H9 (cell line): ENCODE results near the gene ERC2. TPM values are rescaled to one million over a fixed set of nuclear protein-coding genes. Genes with fewer than 3 reads are reported as not detected.

Experiments used
- DNase-seq: peaks from one replicate; pipeline ENCODE4 v3.0.0-alpha.2; 2017
- H2AFZ ChIP-seq: one replicate; pipeline ENCODE4 v1.6.1; 2013; ENCODE audit warnings: mild to moderate bottlenecking, low read length, control low read depth, moderate library complexity
- H2AK5ac ChIP-seq: 2 replicates; pipeline ENCODE4 v1.6.1; 2013; ENCODE audit warnings: low read length, control low read depth, mixed read lengths; ENCODE audit not compliant: insufficient read length
- H2BK120ac ChIP-seq: one replicate; pipeline ENCODE4 v1.6.1; 2013; ENCODE audit warnings: low read depth, mild to moderate bottlenecking, low read length, control low read depth, inconsistent platforms; ENCODE audit not compliant: poor library complexity, severe bottlenecking
- H2BK12ac ChIP-seq: 2 replicates; pipeline ENCODE4 v1.6.1; 2013; ENCODE audit warnings: low read length, control low read depth, mixed read lengths, low read depth; ENCODE audit not compliant: insufficient read length
- H2BK15ac ChIP-seq: 2 replicates; pipeline ENCODE4 v1.6.1; 2013; ENCODE audit warnings: low read depth, low read length, control low read depth
- H2BK20ac ChIP-seq: one replicate; pipeline ENCODE4 v1.6.1; 2013; ENCODE audit warnings: low read depth, mild to moderate bottlenecking, low read length, control low read depth, inconsistent platforms; ENCODE audit not compliant: poor library complexity, severe bottlenecking
- H2BK5ac ChIP-seq: 2 replicates; pipeline ENCODE4 v1.6.1; 2013; ENCODE audit warnings: low read length, control low read depth, mixed read lengths; ENCODE audit not compliant: insufficient read length
- H3K14ac ChIP-seq: 2 replicates; pipeline ENCODE4 v1.6.1; 2013; ENCODE audit warnings: low read length, control low read depth; ENCODE audit not compliant: insufficient read depth
- H3K18ac ChIP-seq: 2 replicates; pipeline ENCODE4 v1.6.1; 2013; ENCODE audit warnings: low read depth, mild to moderate bottlenecking, mixed read lengths, low read length, control low read depth; ENCODE audit not compliant: insufficient read length
- H3K23ac ChIP-seq: 2 replicates; pipeline ENCODE4 v1.6.1; 2013; ENCODE audit warnings: low read length, control low read depth, mixed read lengths, low read depth; ENCODE audit not compliant: insufficient read length
- H3K23me2 ChIP-seq: 2 replicates; pipeline ENCODE4 v1.6.1; 2013; ENCODE audit warnings: low read depth, mild to moderate bottlenecking, mixed read lengths, low read length, control low read depth; ENCODE audit not compliant: insufficient read length, poor library complexity, severe bottlenecking
- H3K27ac ChIP-seq: 2 replicates; pipeline ENCODE4 v1.5.1; 2013; ENCODE audit warnings: low read length, control low read depth, mixed read lengths, low read depth; ENCODE audit not compliant: insufficient read length
- H3K27me3 ChIP-seq: 2 replicates; pipeline ENCODE4 v1.6.1; 2013; ENCODE audit warnings: low read length, control low read depth, inconsistent platforms; ENCODE audit not compliant: insufficient read depth
- H3K4ac ChIP-seq: 2 replicates; pipeline ENCODE4 v1.6.1; 2013; ENCODE audit warnings: low read depth, mild to moderate bottlenecking, control low read depth, inconsistent platforms, low read length, moderate library complexity
- H3K4me1 ChIP-seq: 2 replicates; pipeline ENCODE4 v1.6.1; 2013; ENCODE audit warnings: low read length, control low read depth, inconsistent platforms; ENCODE audit not compliant: insufficient read depth
- H3K4me2 ChIP-seq: 2 replicates; pipeline ENCODE4 v1.6.1; 2013; ENCODE audit warnings: low read length, control low read depth, mixed read lengths; ENCODE audit not compliant: insufficient read length, insufficient read depth
- H3K56ac ChIP-seq: 2 replicates; pipeline ENCODE4 v1.6.1; 2013; ENCODE audit warnings: low read depth, mild to moderate bottlenecking, mixed read lengths, low read length, control low read depth; ENCODE audit not compliant: insufficient read length
- H3K79me1 ChIP-seq: 2 replicates; pipeline ENCODE4 v1.6.1; 2013; ENCODE audit warnings: low read depth, mild to moderate bottlenecking, moderate library complexity, low read length, control low read depth, inconsistent platforms; ENCODE audit not compliant: insufficient read depth, poor library complexity, severe bottlenecking
- H3K79me2 ChIP-seq: 2 replicates; pipeline ENCODE4 v1.6.1; 2013; ENCODE audit warnings: low read length, control low read depth, inconsistent platforms; ENCODE audit not compliant: insufficient read depth
- H3K9ac ChIP-seq: 2 replicates; pipeline ENCODE4 v1.6.1; 2013; ENCODE audit warnings: low read length, control low read depth, mixed read lengths; ENCODE audit not compliant: insufficient read length; ENCODE audit errors: extremely low read depth
- H3K9me3 ChIP-seq: one replicate; pipeline ENCODE4 v1.6.1; 2013; ENCODE audit warnings: low read depth, low read length, inconsistent platforms; ENCODE audit not compliant: control insufficient read depth
- H3T11ph ChIP-seq: one replicate; pipeline ENCODE4 v1.6.1; 2013; ENCODE audit warnings: mild to moderate bottlenecking, low read length, control low read depth, inconsistent platforms
- H4K20me1 ChIP-seq: one replicate; pipeline ENCODE4 v1.6.1; 2013; ENCODE audit not compliant: control insufficient read depth, insufficient read length, insufficient read depth
- H4K5ac ChIP-seq: 2 replicates; pipeline ENCODE4 v1.6.1; 2013; ENCODE audit warnings: low read depth, mild to moderate bottlenecking, mixed read lengths, low read length, control low read depth; ENCODE audit not compliant: insufficient read length
- H4K8ac ChIP-seq: replicated peaks from 2 replicates; pipeline ENCODE4 v1.6.1; 2013; ENCODE audit warnings: low read length, control low read depth, mixed read lengths, low read depth; ENCODE audit not compliant: insufficient read length
- H4K91ac ChIP-seq: 2 replicates; pipeline ENCODE4 v1.6.1; 2013; ENCODE audit warnings: low read depth, mild to moderate bottlenecking, moderate library complexity, mixed read lengths, low read length, control low read depth; ENCODE audit not compliant: insufficient read length
- H3K27ac Mint-ChIP-seq, 3 experiments: 2 replicates in 2 of 3; 3 replicates in 1 of 3; pipeline ENCODE4 v1.8.0; 2020 to 2021; ENCODE audit warnings: mixed read lengths in 3 of 3, mild to moderate bottlenecking in 1 of 3, moderate library complexity in 1 of 3
- H3K27me3 Mint-ChIP-seq: 2 replicates; pipeline ENCODE4 v1.8.0; 2021; ENCODE audit warnings: low read depth, mild to moderate bottlenecking, moderate library complexity, mixed read lengths
- H3K36me3 Mint-ChIP-seq, 3 experiments: 2 replicates in 2 of 3; 3 replicates in 1 of 3; pipeline ENCODE4 v1.8.0; 2020 to 2021; ENCODE audit warnings: low read depth in 3 of 3, mixed read lengths in 3 of 3; ENCODE audit not compliant: insufficient read depth in 1 of 3
- H3K4me1 Mint-ChIP-seq, 2 experiments: 2 replicates each; pipeline ENCODE4 v1.8.0; 2020; ENCODE audit warnings: mixed read lengths in 2 of 2
- H3K4me3 Mint-ChIP-seq, 2 experiments: 2 replicates in 1 of 2; 3 replicates in 1 of 2; pipeline ENCODE4 v1.8.0; 2020 to 2021; ENCODE audit warnings: mild to moderate bottlenecking in 2 of 2, mixed read lengths in 2 of 2, moderate library complexity in 1 of 2
- H3K9me3 Mint-ChIP-seq, 2 experiments: 2 replicates in 1 of 2; 3 replicates in 1 of 2; pipeline ENCODE4 v1.8.0; 2020; ENCODE audit warnings: mild to moderate bottlenecking in 2 of 2, mixed read lengths in 2 of 2, moderate library complexity in 1 of 2
- WGBS: extraction: QIAGEN DNeasy Blood & Tissue Kit; methylation state at CpG from one replicate; pipeline ENCODE4 v1.1.7; 2013; ENCODE audit warnings: missing lambda C conversion rate, low lambda C conversion rate, mixed read lengths; ENCODE audit not compliant: insufficient read length; ENCODE audit errors: extremely low coverage; 5-methylcytosine and 5-hydroxymethylcytosine counted together
- total RNA-seq: library from RNA; stranded (reverse); gene quantifications from 2 replicates; pipeline ENCODE4 v1.2.1, GENCODE V29; 2021
- TF ChIP-seq, protein P1 (sequence below): fragments of 200-600 bp; sonication (generic); conservative IDR thresholded peaks from 3 replicates; pipeline ENCODE4 v1.8.0; 2021; ENCODE audit warnings: antibody characterized with exemption, mild to moderate bottlenecking

Gene ERC2
- total RNA-seq, 1 experiment from 2014 or later: 15.4 TPM

DNA sequence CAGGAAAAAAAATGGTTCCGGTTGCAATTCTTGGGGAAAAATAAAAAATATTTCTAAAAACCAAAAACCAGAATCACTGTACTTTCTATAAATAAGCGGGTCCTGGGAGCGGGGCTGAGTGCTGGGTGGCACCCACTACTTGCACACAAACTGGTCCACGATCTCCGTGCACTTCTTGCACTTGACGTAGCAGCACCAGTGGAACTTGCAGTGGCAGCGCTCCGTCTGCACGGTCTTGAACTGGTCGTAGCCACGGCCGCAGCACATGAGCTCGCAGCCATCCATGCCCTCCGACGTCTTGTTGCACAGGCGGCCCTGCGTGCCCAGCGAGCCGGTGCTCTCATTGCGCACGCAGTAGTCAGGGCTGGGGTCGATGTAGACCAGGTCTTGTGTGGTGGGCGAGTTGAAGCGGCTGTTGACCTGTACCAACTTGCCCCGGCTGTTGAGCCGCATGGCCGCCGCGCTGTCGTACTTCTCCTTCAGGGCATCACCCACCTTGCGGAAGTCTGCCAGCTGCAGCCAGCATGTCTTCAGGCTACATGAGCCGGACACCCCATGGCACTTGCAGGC, 998.2 kb downstream of the ERC2 start:
- TF ChIP-seq, protein P1, sequence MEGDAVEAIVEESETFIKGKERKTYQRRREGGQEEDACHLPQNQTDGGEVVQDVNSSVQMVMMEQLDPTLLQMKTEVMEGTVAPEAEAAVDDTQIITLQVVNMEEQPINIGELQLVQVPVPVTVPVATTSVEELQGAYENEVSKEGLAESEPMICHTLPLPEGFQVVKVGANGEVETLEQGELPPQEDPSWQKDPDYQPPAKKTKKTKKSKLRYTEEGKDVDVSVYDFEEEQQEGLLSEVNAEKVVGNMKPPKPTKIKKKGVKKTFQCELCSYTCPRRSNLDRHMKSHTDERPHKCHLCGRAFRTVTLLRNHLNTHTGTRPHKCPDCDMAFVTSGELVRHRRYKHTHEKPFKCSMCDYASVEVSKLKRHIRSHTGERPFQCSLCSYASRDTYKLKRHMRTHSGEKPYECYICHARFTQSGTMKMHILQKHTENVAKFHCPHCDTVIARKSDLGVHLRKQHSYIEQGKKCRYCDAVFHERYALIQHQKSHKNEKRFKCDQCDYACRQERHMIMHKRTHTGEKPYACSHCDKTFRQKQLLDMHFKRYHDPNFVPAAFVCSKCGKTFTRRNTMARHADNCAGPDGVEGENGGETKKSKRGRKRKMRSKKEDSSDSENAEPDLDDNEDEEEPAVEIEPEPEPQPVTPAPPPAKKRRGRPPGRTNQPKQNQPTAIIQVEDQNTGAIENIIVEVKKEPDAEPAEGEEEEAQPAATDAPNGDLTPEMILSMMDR: no peak
- Mint-ChIP-seq H3K27me3 (peaks cover 30% of the 10 kb centered on the region), H3K4me1 (peaks cover 7 to 11% of the 10 kb centered on the region in 2 experiments; a peak in 3 of 4 replicates), H3K36me3 (no peaks in the 10 kb centered on the region), H3K9me3 (no peaks in the 10 kb centered on the region), H3K27ac (no peak overlapping the region), H3K4me3 (no peak overlapping the region)
- H2AFZ ChIP-seq: no peak overlapping the region
- H3K23me2 ChIP-seq: no peaks in the 10 kb centered on the region
- H3K56ac ChIP-seq: no peak overlapping the region
- no peak overlapping the region for H3K18ac ChIP-seq
- no peak overlapping the region for H2AK5ac ChIP-seq
- no peak overlapping the region for H4K8ac ChIP-seq
- no peak overlapping the region for H2BK15ac ChIP-seq
- H4K5ac ChIP-seq: no peak overlapping the region
- no peak overlapping the region for H2BK12ac ChIP-seq
- H3K79me1 ChIP-seq: no peaks in the 10 kb centered on the region
- no peak overlapping the region for H4K91ac ChIP-seq
- H3K4me1 ChIP-seq: peaks cover 2% of the 10 kb centered on the region; the same call in 1 of the 2 replicates
- H2BK20ac ChIP-seq: no peak overlapping the region
- H2BK5ac ChIP-seq: no peak overlapping the region
- no CpG with 5 or more reads among the region's 32 CpGs for WGBS
- H3K27ac ChIP-seq: no peak overlapping the region
- DNase-seq: no peak
- H3K79me2 ChIP-seq: no peaks in the 10 kb centered on the region
- no peaks in the 10 kb centered on the region for H3K9me3 ChIP-seq
- H3K23ac ChIP-seq: no peak overlapping the region
- H3T11ph ChIP-seq: no peak overlapping the region
- no peak overlapping the region for H2BK120ac ChIP-seq
- H4K20me1 ChIP-seq: no peaks in the 10 kb centered on the region
- H3K9ac ChIP-seq: no peak overlapping the region
- no peak overlapping the region for H3K14ac ChIP-seq
- H3K4me2 ChIP-seq: no peak overlapping the region
- H3K4ac ChIP-seq: no peak overlapping the region
- H3K27me3 ChIP-seq: peaks cover 13% of the 10 kb centered on the region
